Measurements from ENCODE around the gene CES4A.

Gene CES4A

DNA sequence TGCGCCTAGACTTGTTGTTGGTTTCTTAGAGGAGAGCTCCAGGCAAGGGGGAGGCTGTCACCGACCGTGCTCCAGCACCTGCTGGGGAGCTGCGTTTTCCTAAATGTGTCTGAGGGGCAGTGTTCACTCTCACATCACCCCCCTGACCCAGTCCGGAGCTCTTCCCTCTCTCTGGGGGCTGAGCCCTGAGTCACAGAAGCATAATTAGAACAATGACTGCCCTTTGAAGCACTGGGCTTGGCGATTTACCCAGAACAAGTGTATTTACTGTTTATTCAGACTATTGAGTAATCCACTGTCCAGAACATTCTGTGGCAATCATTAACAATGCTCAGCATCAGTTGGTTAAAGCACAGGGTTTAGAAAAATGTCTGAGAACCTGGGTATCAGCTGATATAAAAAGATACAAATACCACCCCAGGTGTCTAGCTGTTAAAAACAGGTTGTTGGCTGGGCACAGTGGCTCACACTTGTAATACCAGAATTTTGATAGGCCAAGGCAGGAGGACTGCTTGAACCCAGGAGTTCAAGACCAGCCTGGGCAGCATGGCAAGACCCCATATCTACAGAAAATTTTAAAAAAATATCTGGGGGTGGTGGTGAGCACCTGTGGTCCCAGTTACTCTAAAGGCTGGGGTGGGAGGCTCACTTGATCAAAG lies 8.1 kb downstream of the CES4A start:
- no peak for TF ChIP-seq CTCF (IDR thresholded peaks at IDR 0.05; ENCODE audit: borderline replicate concordance, insufficient read depth, low read depth, low read length)
- H3K4me3 ChIP-seq (ENCODE audit: low read depth, low read length) = no peak overlapping the region

GRCh38 chr16:66996983-66997358 lies 8.6 kb downstream of the CES4A start:
- TF ChIP-seq CTCF (IDR thresholded peaks at IDR 0.05; ENCODE audit: borderline replicate concordance, insufficient read depth, low read depth, low read length) = no peak
- no peak overlapping the region for H3K4me3 ChIP-seq (ENCODE audit: low read depth, low read length)

DNA sequence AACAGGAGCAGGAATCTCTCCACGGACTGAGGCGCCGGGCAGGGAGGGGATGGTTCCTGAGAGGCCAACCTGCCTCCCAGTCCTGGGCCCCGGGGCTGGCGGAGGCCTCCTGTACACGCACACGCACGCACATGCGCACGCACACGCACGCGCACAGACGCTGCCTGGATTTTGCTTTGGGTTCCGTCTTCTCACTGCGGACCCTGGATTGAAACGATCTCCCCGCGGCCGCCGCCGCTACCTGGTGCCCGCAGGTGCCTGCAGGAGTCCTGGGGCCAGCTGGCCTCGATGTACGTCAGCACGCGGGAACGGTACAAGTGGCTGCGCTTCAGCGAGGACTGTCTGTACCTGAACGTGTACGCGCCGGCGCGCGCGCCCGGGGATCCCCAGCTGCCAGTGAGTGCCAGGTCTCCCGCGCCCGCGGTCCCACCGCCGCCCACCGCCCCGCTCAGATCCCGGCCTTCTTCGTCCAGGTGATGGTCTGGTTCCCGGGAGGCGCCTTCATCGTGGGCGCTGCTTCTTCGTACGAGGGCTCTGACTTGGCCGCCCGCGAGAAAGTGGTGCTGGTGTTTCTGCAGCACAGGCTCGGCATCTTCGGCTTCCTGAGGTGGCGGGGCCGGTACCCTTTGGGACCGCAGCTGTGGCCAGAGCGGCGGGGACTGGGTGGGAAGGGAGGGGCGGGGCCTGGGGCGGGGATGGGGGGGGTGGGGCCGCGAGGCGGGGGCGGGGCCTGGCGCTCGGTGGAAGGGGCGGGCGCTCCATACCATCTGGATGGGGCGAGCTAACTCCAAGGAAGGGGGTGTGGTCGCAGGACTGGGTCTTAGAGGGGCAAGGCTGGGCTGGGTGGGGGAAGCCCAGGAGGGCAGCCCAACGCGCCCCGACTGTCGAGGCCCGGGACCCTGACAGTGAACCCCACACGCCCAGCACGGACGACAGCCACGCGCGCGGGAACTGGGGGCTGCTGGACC lies 12.3 kb downstream of the CES4A start:
- H3K4me3 ChIP-seq (ENCODE audit: low read depth, low read length) = peak overlapping the region; percentile 54
- TF ChIP-seq CTCF (IDR thresholded peaks at IDR 0.05; ENCODE audit: borderline replicate concordance, insufficient read depth, low read depth, low read length) = no peak

- no peak for TF ChIP-seq CTCF (IDR thresholded peaks at IDR 0.05; ENCODE audit: borderline replicate concordance, insufficient read depth, low read depth, low read length)
- no peak overlapping the region for H3K4me3 ChIP-seq (ENCODE audit: low read depth, low read length)
Measured at GRCh38 chr16:67001726-67002125, 13.3 kb downstream of the CES4A start.

DNA sequence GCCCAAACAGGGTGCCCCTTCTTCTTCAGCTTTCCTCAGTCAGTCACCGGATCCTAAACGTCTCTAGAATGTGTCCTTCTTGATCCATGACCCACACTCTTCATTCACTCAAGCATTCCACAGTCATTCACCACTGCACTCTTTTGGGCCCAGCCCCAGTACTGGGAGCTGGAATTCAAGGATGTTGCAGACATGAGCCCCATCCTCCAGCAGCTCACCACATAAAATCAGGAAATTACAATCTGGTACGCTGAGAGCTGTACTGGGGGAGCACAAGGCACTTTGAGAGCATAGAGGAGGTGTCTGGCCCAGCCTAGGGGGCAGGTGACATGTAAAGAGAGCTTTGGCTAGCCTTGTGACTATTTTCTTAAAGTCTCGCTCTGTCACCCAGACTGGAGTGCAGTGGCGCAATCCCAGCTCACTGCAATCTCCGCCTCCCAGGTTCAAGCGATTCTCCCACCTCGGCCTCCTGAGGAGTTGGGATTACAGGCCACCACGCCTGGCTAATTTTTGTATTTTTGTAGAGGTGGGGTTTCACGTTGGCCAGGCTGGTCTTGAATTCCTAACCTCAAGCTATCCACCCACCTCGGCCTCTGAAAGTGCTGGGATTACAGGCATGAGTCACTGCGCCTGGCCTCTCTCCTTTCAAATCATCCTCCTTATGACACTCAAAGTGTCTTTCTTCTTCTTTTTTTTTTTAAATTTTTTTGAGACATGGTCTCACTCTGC lies 18.7 kb downstream of the CES4A start:
- no peak for TF ChIP-seq CTCF (IDR thresholded peaks at IDR 0.05; ENCODE audit: borderline replicate concordance, insufficient read depth, low read depth, low read length)
- no peak overlapping the region for H3K4me3 ChIP-seq (ENCODE audit: low read depth, low read length)

DNA sequence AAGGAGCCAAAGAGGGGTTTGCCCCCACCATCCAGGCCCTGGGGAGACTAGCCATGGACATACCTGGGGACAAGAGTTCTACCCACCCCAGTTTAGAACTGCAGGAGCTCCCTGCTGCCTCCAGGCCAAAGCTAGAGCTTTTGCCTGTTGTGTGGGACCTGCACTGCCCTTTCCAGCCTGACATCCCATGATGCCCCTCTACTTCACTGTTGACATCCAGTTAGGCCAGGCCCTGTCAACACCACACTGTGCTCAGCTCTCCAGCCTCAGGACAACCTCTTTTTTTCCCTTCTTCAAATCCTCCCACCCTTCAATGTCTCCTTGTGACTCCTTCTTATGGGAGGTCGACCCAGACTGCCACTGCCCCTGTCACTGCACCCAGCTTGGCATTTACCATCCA lies 20.8 kb downstream of the CES4A start:
- TF ChIP-seq CTCF (IDR thresholded peaks at IDR 0.05; ENCODE audit: borderline replicate concordance, insufficient read depth, low read depth, low read length) = no peak

More for the DNA sequence above, 20.8 kb downstream of the CES4A start:
- H3K4me3 ChIP-seq (ENCODE audit: low read depth, low read length) = no peak overlapping the region
